Esophagus (tissue), 2 donors: ENCODE data around the gene GPR89A. TPM values are rescaled to one million over a fixed set of nuclear protein-coding genes. Genes with fewer than 3 reads are reported as not detected.
"Not testable (repeated sequence)": the region's sequence is repeated elsewhere in the genome, so short reads cannot be mapped to it uniquely, and the experiment has no call there.

Source experiments
- H3K27ac ChIP-seq, 2 donors: one replicate each; pipeline ENCODE4 v1.5.1; 2013; ENCODE audit warnings: low read depth in 2 of 2, mild to moderate bottlenecking in 2 of 2, inconsistent platforms in 1 of 2, low read length in 1 of 2, moderate library complexity in 1 of 2
- H3K27me3 ChIP-seq, 2 donors: one replicate each; pipeline ENCODE4 v1.6.1; 2013; ENCODE audit warnings: low read length in 2 of 2, control low read depth in 1 of 2, mild to moderate bottlenecking in 1 of 2; ENCODE audit not compliant: insufficient read depth in 2 of 2, control insufficient read depth in 1 of 2
- H3K36me3 ChIP-seq, 2 donors: one replicate each; pipeline ENCODE4 v1.6.1; 2013; ENCODE audit warnings: low read length in 1 of 2; ENCODE audit not compliant: control insufficient read depth in 2 of 2, insufficient read depth in 2 of 2
- H3K4me1 ChIP-seq, 2 donors: one replicate each; pipeline ENCODE4 v1.6.1; 2013; ENCODE audit warnings: low read length in 1 of 2; ENCODE audit not compliant: control insufficient read depth in 2 of 2, insufficient read depth in 2 of 2
- H3K4me3 ChIP-seq, 2 donors: one replicate each; pipeline ENCODE4 v1.5.1; 2013; ENCODE audit warnings: low read length in 2 of 2, mild to moderate bottlenecking in 2 of 2, low read depth in 1 of 2, moderate library complexity in 1 of 2
- H3K9me3 ChIP-seq, 2 donors: one replicate each; pipeline ENCODE4 v1.6.1; 2013; ENCODE audit warnings: mild to moderate bottlenecking in 2 of 2, low read depth in 1 of 2, low read length in 1 of 2, moderate library complexity in 1 of 2; ENCODE audit not compliant: control insufficient read depth in 2 of 2, insufficient read depth in 1 of 2
- WGBS, 2 donors: extraction: QIAGEN DNeasy Blood & Tissue Kit; methylation state at CpG; one replicate each; pipeline ENCODE4 v1.1.7; 2013; 5-methylcytosine and 5-hydroxymethylcytosine counted together
- polyA plus RNA-seq, 2 donors: library from polyadenylated mRNA; stranded (reverse); fragments of 200-250 nt; gene quantifications; one replicate each; pipeline ENCODE4 v1.2.3, GENCODE V29; 2013
- donor health status: healthy with polysubstance abuse.
- donor health status: Bipolar disorder and iron deficiency.

Gene GPR89A
- polyA plus RNA-seq, 2 donors, result 9.5 to 9.7 TPM

GRCh38 chr1:145673217-145673616 is 65.4 kb downstream of the GPR89A start:
- H3K9me3 ChIP-seq, H3K27me3 ChIP-seq, H3K27ac ChIP-seq, H3K4me3 ChIP-seq, H3K36me3 ChIP-seq, H3K4me1 ChIP-seq: not testable (repeated sequence)
- no CpG with 5 or more reads among the region's 1 CpG for WGBS, 2 donors

- H3K4me3 ChIP-seq, H3K4me1 ChIP-seq, H3K27ac ChIP-seq, H3K27me3 ChIP-seq, H3K36me3 ChIP-seq, H3K9me3 ChIP-seq: not testable (repeated sequence)
- WGBS, 2 donors, result 55 to 79% methylated on average over 2 of the region's 3 CpGs
Observed at GRCh38 chr1:145684858-145685257, 77.1 kb downstream of the GPR89A start.

GRCh38 chr1:145686078-145686477 is 78.3 kb downstream of the GPR89A start:
- not testable (repeated sequence) for H3K27ac ChIP-seq, H3K9me3 ChIP-seq, H3K4me1 ChIP-seq, H3K36me3 ChIP-seq, H3K27me3 ChIP-seq, H3K4me3 ChIP-seq
- WGBS, 2 donors, result 57 to 77% methylated on average over 1 of the region's 1 CpG

- Histone ChIP-seq H3K9me3 (no peaks in the 10 kb centered on the region), H3K4me3 (no peak overlapping the region), H3K4me1 (peaks cover 0 to 2% of the 10 kb centered on the region in 2 donors), H3K36me3 (no peaks in the 10 kb centered on the region), H3K27me3 (no peaks in the 10 kb centered on the region), H3K27ac (no peak overlapping the region)
- WGBS, 2 donors, result 82 to 84% methylated on average over 4 of the region's 4 CpGs
Observed at GRCh38 chr1:145688328-145688727, 80.5 kb downstream of the GPR89A start.

- H3K27me3 ChIP-seq, result no peaks in the 10 kb centered on the region
- H3K4me1 ChIP-seq, result peaks cover 0 to 4% of the 10 kb centered on the region in 2 donors
- WGBS, 2 donors, result 93 to 96% methylated on average over 6 of the region's 6 CpGs
- no peak overlapping the region for H3K4me3 ChIP-seq
- H3K36me3 ChIP-seq, result no peaks in the 10 kb centered on the region
- H3K27ac ChIP-seq, result no peak overlapping the region
- H3K9me3 ChIP-seq, result no peaks in the 10 kb centered on the region
Observed at GRCh38 chr1:145688924-145689323, 81.1 kb downstream of the GPR89A start.

- no peaks in the 10 kb centered on the region for H3K36me3 ChIP-seq
- WGBS, 2 donors, result 92 to 93% methylated on average over 6 of the region's 6 CpGs
- H3K4me1 ChIP-seq, result peaks cover 0 to 4% of the 10 kb centered on the region in 2 donors
- H3K4me3 ChIP-seq, result no peak overlapping the region
- H3K27me3 ChIP-seq, result no peaks in the 10 kb centered on the region
- peak overlapping the region in 1 of 2 donors; percentile 15 for H3K27ac ChIP-seq
- no peaks in the 10 kb centered on the region for H3K9me3 ChIP-seq
Observed at GRCh38 chr1:145689922-145690321, 82.1 kb downstream of the GPR89A start.

- no peaks in the 10 kb centered on the region for H3K9me3 ChIP-seq
- H3K27ac ChIP-seq, result peak overlapping the region in 1 of 2 donors; percentile 37
- peaks cover 0 to 4% of the 10 kb centered on the region in 2 donors for H3K4me1 ChIP-seq
- no peak overlapping the region for H3K4me3 ChIP-seq
- WGBS, 2 donors, result 43 to 46% methylated on average over 5 of the region's 5 CpGs
- no peaks in the 10 kb centered on the region for H3K27me3 ChIP-seq
- H3K36me3 ChIP-seq, result no peaks in the 10 kb centered on the region
Observed at GRCh38 chr1:145690587-145691558, 83.1 kb downstream of the GPR89A start.

GRCh38 chr1:145692785-145693443 is 85.1 kb downstream of the GPR89A start:
- no peak overlapping the region for H3K27ac ChIP-seq
- no peaks in the 10 kb centered on the region for H3K9me3 ChIP-seq
- peaks cover 0 to 4% of the 10 kb centered on the region in 2 donors for H3K4me1 ChIP-seq
- H3K27me3 ChIP-seq, result no peaks in the 10 kb centered on the region
- no peaks in the 10 kb centered on the region for H3K36me3 ChIP-seq
- WGBS, 2 donors, result 87 to 89% methylated on average over 11 of the region's 11 CpGs
- H3K4me3 ChIP-seq, result no peak overlapping the region

- no peaks in the 10 kb centered on the region for H3K36me3 ChIP-seq
Observed at GRCh38 chr1:145695821-145696629, 88.2 kb downstream of the GPR89A start.

More at GRCh38 chr1:145695821-145696629, 88.2 kb downstream of the GPR89A start:
- H3K4me1 ChIP-seq, result peaks cover 0 to 2% of the 10 kb centered on the region in 2 donors
- no peaks in the 10 kb centered on the region for H3K9me3 ChIP-seq
- no peak overlapping the region for H3K4me3 ChIP-seq
- no peaks in the 10 kb centered on the region for H3K27me3 ChIP-seq
- 70 to 84% methylated on average over 5 of the region's 5 CpGs for WGBS, 2 donors
- no peak overlapping the region for H3K27ac ChIP-seq
